T-helper 22 cell (primary cell): ENCODE data around the gene CRIP2.

Source experiments
- DNase-seq: peaks from one replicate; pipeline ENCODE4 v3.0.0-alpha.2; 2020; ENCODE audit warnings: low read depth

CRIP2 gene

DNA sequence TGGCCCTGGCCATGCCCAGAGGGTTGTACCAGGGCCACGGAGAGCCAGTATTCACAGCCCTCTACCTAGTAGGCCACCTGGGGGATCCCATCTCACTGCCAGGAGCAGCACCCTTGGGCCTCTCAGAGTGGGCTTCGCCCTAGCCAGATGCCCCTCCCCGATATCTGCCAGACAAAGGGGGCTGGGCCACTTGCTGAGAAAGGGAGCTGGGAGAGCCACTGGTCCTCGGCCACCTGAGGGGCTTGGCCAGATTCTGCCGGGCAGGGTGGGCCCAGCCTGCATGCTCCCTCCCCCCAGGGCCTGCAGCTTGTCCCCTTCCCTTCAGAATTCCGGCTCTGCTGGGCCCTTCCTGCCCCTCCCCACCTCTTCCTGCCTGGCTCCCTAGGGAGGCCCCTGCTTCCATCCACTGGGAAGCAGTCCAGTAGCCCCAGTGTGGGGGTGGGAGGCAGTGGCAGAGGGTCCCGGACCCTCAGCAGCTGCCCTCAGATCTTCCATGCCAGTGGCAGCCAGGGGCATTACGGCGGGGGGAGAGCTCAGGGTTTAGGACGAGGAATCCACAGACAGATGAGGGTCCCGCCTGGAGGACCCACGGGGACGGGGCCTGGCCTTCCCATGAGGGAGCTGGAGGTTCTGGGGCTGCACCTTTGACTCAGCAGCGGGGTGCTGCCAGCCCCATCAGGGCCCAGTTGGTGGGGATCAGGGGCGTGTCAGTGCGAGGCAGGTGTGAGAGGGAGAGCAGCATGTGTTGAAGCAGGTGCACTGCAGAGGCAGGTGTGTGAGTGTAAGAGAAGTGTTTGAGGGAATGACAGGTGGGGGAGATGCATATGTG, 2.4 kb downstream of the CRIP2 start:
- no peak for DNase-seq

GRCh38 chr14:105477660-105478397, 3.2 kb downstream of the CRIP2 start:
- peak; percentile 74 for DNase-seq

GRCh38 chr14:105478398-105479251, 4.0 kb downstream of the CRIP2 start:
- DNase-seq = peak; percentile 46

- no peak for DNase-seq
Observed at GRCh38 chr14:105479431-105480158, 5.0 kb downstream of the CRIP2 start.

DNA sequence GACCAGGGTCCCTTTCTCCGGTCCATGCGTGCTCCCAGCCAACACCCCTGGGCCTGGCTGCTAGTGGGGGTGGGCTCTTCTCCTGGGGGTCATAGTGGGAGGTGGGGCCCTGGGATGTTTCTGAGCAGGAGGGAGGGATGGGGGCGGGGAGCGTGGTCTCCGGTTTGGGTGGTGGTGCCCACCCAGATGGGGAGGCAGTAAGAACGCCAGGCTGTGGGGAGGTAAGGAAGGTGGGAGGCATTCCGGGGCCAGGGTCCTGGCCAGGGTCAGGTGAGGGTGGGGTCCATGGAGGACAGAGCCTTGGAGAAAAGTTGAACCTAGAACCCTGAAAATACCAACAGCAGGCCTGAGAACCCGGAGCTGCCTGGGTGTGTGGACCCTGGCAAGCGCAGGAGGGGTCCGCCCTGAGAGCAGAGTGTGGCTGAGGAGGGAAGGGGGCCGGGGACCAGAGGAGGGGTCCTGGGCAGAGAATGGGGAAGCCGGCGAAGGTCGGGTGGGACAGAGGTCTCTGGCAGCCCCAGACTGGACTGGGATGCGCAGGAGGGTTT, 5.7 kb downstream of the CRIP2 start:
- DNase-seq = no peak

GRCh38 chr14:105480807-105481801, 6.5 kb downstream of the CRIP2 start:
- DNase-seq = peak; percentile 70

GRCh38 chr14:105481886-105482457, 7.4 kb downstream of the CRIP2 start:
- DNase-seq = peak; percentile 96

DNA sequence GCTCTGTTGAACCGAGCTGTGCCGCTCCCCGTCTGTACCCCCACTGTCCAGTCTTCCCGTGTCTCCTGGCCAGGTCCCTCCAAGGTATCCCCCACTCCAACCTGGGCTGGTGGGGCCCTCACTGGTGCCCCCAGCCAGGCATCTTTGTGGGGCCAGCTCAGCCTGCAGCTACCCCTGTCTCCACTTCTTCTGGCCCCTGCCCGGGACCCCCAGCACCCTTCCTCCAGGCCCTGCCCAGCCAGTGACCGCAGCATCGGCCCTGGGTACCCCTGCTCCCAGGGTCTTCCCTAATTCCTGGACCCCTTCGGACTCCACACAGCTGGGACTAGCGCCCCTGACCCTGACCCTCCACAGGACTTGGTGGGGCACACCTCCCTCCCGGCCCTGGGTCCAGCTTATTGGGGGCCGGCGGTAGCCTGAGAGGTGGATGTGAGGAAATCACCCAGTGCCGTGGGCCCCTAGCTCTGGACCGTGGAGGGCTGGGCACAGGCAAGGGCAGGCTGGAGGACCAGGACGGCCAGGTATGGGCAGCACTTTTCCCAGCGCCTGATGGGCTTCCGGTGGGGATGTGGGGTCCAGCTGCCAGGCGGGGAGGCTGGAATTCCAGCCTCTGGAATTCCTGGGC, 8.0 kb downstream of the CRIP2 start:
- DNase-seq = no peak

DNA sequence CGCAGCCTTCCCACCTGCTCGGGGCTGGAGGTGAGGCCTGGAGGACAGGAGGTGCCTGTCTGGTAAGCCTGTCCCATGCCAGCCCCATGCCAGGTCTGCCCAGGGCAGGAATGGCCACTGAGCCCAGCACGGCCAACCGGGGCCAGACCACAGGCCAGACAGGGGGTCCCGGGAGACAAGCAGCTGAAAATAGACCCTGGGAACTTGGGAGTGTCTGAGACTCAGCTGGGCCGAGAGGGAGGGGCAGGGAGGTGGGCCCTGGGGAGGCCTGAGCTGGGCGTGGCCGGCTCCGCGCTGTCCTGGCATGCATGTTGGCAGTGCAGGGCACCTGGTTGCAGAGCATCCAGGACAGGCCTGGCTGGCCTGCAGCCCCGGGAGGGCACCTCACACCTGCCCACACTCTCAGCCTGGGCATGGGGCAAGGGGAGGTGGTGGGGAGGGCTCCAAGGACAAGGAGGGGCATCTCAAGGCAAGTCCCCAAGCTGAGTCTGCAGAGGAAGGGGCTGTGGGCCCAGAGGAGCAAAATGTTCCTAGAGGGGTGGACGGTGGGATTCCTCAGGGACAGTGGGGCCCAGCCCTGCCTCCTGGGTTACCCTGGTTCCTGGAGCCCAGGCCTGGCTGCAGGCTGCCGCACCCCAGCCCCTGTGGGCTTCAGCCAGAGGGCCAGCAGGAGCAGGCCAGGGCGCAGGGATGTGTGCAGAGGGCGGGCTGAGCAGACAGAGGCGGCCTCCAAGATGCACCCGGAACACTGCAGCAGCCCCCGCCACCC, 8.9 kb downstream of the CRIP2 start:
- no peak for DNase-seq

GRCh38 chr14:105484069-105484996, 9.7 kb downstream of the CRIP2 start:
- peak; percentile 48 for DNase-seq

GRCh38 chr14:105484997-105485393, 10.4 kb downstream of the CRIP2 start:
- DNase-seq = no peak

- DNase-seq = peak; percentile 65
Observed at GRCh38 chr14:105485739-105486162, 11.1 kb downstream of the CRIP2 start.

DNA sequence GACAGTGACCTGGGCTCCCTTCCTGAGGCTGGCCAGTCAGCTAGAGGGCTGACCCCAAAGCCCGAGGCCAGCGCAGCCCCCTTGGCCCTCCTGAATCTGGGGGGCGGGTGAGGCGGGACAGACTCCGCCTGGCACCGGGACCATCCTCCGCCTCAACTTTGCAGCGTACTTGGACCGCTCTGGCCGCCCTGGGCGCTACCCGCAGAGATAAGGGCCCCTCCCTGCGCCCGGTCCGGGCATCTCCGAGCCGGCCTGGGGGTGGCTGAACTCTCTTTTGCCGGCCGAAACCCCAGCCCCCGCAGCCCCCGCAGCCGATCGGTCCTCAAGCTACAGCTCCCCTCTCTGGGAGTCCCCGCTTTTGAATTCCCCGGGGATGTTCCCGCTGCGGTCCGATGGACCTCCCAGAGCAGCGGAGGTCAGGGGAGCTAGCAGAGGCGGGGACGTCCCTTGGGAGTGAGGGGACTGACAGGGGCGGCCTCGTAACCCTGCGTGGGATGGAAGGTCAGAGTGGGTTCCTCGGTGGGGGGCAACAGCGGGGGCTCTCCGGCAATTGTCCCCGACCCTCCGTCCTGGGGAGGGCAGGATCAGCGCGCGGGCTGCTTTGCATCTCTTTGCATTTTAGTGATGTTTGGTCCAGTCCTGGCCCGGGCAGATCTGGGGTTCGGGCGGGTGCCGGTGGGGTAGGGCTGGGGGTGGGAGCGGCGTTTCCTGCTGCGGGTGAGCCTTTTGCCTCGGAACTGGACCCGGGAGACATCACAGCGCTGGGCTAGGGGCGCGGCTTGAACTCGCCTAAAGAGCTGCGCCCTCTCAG, 11.7 kb downstream of the CRIP2 start, which contains the start of gene CRIP1:
TSS of gene CRIP1 (plus strand) at position 724 of the 811 bp plus-strand sequence. CDS start 374 bp downstream, outside the sequence.
- no peak for DNase-seq

DNA sequence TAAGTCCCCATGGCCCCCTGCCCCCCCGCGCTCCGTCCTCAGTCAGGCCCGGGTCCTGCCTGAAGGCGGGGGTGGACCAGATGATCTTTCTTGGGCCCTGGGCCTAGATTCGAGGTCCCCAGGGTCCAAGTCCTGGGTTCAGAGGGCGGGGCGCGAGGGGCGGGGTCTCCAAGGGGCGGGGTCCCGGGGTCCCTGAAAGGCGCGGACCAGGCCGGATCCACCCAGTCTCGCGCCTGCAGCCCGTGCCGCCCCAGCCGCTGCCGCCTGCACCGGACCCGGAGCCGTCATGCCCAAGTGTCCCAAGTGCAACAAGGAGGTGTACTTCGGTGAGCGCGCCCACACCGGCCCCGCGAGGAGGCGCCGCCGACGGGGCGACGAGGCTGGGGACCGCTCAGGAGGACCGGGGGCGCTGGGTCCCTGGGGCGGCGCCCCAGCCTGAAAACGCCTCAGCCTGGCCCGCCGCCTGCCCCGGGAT, 12.4 kb downstream of the CRIP2 start:
- peak; percentile 51 for DNase-seq

- peak; percentile 66 for DNase-seq
Observed at GRCh38 chr14:105487449-105487985, 12.9 kb downstream of the CRIP2 start.
